Thoracic aorta (tissue), 2 donors: ENCODE data around the gene PDE8B. TPM values are rescaled to one million over a fixed set of nuclear protein-coding genes. Genes with fewer than 3 reads are reported as not detected.

Source experiments
- ATAC-seq: fragments of 150-250 bp; one replicate; pipeline ENCODE4 v1.8.0; 2017; ENCODE audit warnings: low read depth; ENCODE audit not compliant: insufficient number of reproducible peaks, low FRiP score
- DNase-seq: peaks from one replicate; pipeline ENCODE4 v3.0.0-alpha.2; 2020; ENCODE audit warnings: low spot score
- H3K27ac ChIP-seq, 2 donors: fragments of 200-600 bp; sonication (generic); 1 replicate in 1 of 2; 2 replicates in 1 of 2; pipeline ENCODE4 v1.5.1; 2016; ENCODE audit warnings: mild to moderate bottlenecking in 2 of 2, moderate library complexity in 2 of 2
- H3K27me3 ChIP-seq: fragments of 200-600 bp; sonication (generic); replicated peaks from 2 replicates; pipeline ENCODE4 v1.6.0; 2016; ENCODE audit warnings: mild to moderate bottlenecking; ENCODE audit not compliant: insufficient read depth
- H3K36me3 ChIP-seq: fragments of 200-600 bp; sonication (generic); one replicate; pipeline ENCODE4 v1.5.1; 2016
- H3K4me1 ChIP-seq, 2 donors: fragments of 200-600 bp; sonication (generic); 1 replicate in 1 of 2; 2 replicates in 1 of 2; pipeline versions ENCODE4 v1.5.1 to v1.6.0; 2016; ENCODE audit warnings: low read depth in 2 of 2, mild to moderate bottlenecking in 1 of 2; ENCODE audit not compliant: control insufficient read depth in 1 of 2
- H3K4me3 ChIP-seq: fragments of 200-600 bp; sonication (generic); 2 replicates; pipeline ENCODE4 v1.5.1; 2016; ENCODE audit warnings: mild to moderate bottlenecking
- H3K9me3 ChIP-seq: fragments of 200-600 bp; sonication (generic); 2 replicates; pipeline ENCODE4 v1.5.1; 2016
- CTCF ChIP-seq: fragments of 200-600 bp; sonication (generic); IDR thresholded peaks from one replicate; pipeline ENCODE4 v1.5.1; 2019; ENCODE audit warnings: antibody characterized with exemption
- total RNA-seq, 2 donors: library from RNA; depleted of rRNA; stranded (reverse); fragments of >200 nt; gene quantifications; one replicate each; pipeline versions ENCODE4 v1.1.0 to v1.2.3, GENCODE V29; 2016

Gene PDE8B
- total RNA-seq, 2 donors from 2014 or later: 22.7 to 59.8 TPM

GRCh38 chr5:77305956-77306355 is 95.5 kb downstream of the PDE8B start:
- Histone ChIP-seq H3K9me3 (no peaks in the 10 kb centered on the region), H3K4me3 (no peak overlapping the region), H3K36me3 (no peaks in the 10 kb centered on the region), H3K27ac (peak overlapping the region; percentile 81 to 84), H3K27me3 (no peaks in the 10 kb centered on the region), H3K4me1 (peaks cover 32 to 66% of the 10 kb centered on the region in 2 donors)
- peak; percentile 46 for DNase-seq
- ATAC-seq: no peak
- no peak for TF ChIP-seq CTCF

- Histone ChIP-seq H3K9me3 (no peaks in the 10 kb centered on the region), H3K4me3 (no peak overlapping the region), H3K36me3 (no peaks in the 10 kb centered on the region), H3K27me3 (no peaks in the 10 kb centered on the region), H3K4me1 (peaks cover 36 to 66% of the 10 kb centered on the region in 2 donors), H3K27ac (peak overlapping the region; percentile 16 to 81)
- no peak for TF ChIP-seq CTCF
- DNase-seq: no peak
- ATAC-seq: no peak
Measured at GRCh38 chr5:77306531-77306930, 96.1 kb downstream of the PDE8B start.

- ATAC-seq (no peak), DNase-seq (no peak)
- no peak for TF ChIP-seq CTCF
- no peaks in the 10 kb centered on the region for H3K9me3 ChIP-seq
- no peak overlapping the region for H3K4me3 ChIP-seq
- H3K27ac ChIP-seq: peak overlapping the region; percentile 40 to 81
- H3K4me1 ChIP-seq: peaks cover 27 to 69% of the 10 kb centered on the region in 2 donors
- no peaks in the 10 kb centered on the region for H3K36me3 ChIP-seq
- H3K27me3 ChIP-seq: no peaks in the 10 kb centered on the region
Measured at GRCh38 chr5:77308154-77308960, 97.9 kb downstream of the PDE8B start.

- TF ChIP-seq CTCF: no peak
Measured at GRCh38 chr5:77309140-77309539, 98.7 kb downstream of the PDE8B start.

GRCh38 chr5:77310494-77311213 is 100.2 kb downstream of the PDE8B start:
- DNase-seq: no peak
- peak overlapping the region; percentile 10 to 43 for H3K27ac ChIP-seq
- H3K36me3 ChIP-seq: no peaks in the 10 kb centered on the region
- H3K4me1 ChIP-seq: peaks cover 21 to 60% of the 10 kb centered on the region in 2 donors
- ATAC-seq: no peak
- H3K4me3 ChIP-seq: no peak overlapping the region
- H3K27me3 ChIP-seq: no peaks in the 10 kb centered on the region
- H3K9me3 ChIP-seq: no peaks in the 10 kb centered on the region
- TF ChIP-seq CTCF: no peak

More at GRCh38 chr5:77309140-77309539, 98.7 kb downstream of the PDE8B start:
- Histone ChIP-seq H3K4me3 (no peak overlapping the region), H3K4me1 (peaks cover 27 to 69% of the 10 kb centered on the region in 2 donors), H3K27ac (peak overlapping the region in 1 of 2 donors; percentile 81), H3K9me3 (no peaks in the 10 kb centered on the region), H3K36me3 (no peaks in the 10 kb centered on the region), H3K27me3 (no peaks in the 10 kb centered on the region)
- no peak for ATAC-seq
- DNase-seq: no peak
